Cardiac muscle cell (in vitro differentiated cells and primary cell): ENCODE results near the gene RAD23B. TPM values are rescaled to one million over a fixed set of nuclear protein-coding genes. Genes with fewer than 3 reads are reported as not detected.
"Not testable (repeated sequence)": the region's sequence is repeated elsewhere in the genome, so short reads cannot be mapped to it uniquely, and the experiment has no call there.

ENCODE experiments used
- DNase-seq, 2 donors: peaks; one replicate each; pipeline versions ENCODE4 v3.0.0 to v3.0.0-alpha.2; 2010 to 2017; ENCODE audit warnings: low read depth in 1 of 2, low spot score in 1 of 2
- H3K27ac ChIP-seq: fragments of 200-600 bp; sonication (generic); 2 replicates; pipeline ENCODE4 v1.5.1; 2016
- H3K27me3 ChIP-seq: fragments of 200-600 bp; sonication (generic); 2 replicates; pipeline ENCODE4 v1.6.0; 2016; ENCODE audit warnings: control low read depth
- H3K36me3 ChIP-seq: fragments of 200-600 bp; sonication (generic); 2 replicates; pipeline ENCODE4 v1.5.1; 2016; ENCODE audit warnings: control low read depth
- H3K4me1 ChIP-seq: fragments of 200-600 bp; sonication (generic); 2 replicates; pipeline ENCODE4 v1.8.1; 2017; ENCODE audit warnings: low read depth, mild to moderate bottlenecking, mixed run types
- H3K4me3 ChIP-seq: fragments of 200-600 bp; sonication (generic); 2 replicates; pipeline ENCODE4 v1.5.1; 2016; ENCODE audit warnings: mild to moderate bottlenecking
- H3K9me3 ChIP-seq: fragments of 200-600 bp; sonication (generic); 2 replicates; pipeline ENCODE4 v1.5.1; 2017; ENCODE audit warnings: low read depth, mild to moderate bottlenecking, control low read depth
- polyA plus RNA-seq: library from polyadenylated mRNA; unstranded; fragments of >200 nt; fragmentation: Nextera tagmentation; extraction: Ambion mirVana; gene quantifications from 2 replicates; pipeline ENCODE4 v1.2.1, GENCODE V29; 2016
- total RNA-seq: library from RNA; depleted of rRNA; stranded (reverse); fragments of >200 nt; gene quantifications from 2 replicates; pipeline ENCODE4 v1.2.3, GENCODE V29; 2016
- TF ChIP-seq, protein P1 (sequence below): IDR thresholded peaks from 2 replicates; pipeline ENCODE4 v1.5.1; 2012; ENCODE audit warnings: low read depth, mild to moderate bottlenecking, low read length

Gene RAD23B
- total and polyA plus RNA-seq, 2 experiments from 2014 or later: 11.7 to 88.5 TPM

DNA sequence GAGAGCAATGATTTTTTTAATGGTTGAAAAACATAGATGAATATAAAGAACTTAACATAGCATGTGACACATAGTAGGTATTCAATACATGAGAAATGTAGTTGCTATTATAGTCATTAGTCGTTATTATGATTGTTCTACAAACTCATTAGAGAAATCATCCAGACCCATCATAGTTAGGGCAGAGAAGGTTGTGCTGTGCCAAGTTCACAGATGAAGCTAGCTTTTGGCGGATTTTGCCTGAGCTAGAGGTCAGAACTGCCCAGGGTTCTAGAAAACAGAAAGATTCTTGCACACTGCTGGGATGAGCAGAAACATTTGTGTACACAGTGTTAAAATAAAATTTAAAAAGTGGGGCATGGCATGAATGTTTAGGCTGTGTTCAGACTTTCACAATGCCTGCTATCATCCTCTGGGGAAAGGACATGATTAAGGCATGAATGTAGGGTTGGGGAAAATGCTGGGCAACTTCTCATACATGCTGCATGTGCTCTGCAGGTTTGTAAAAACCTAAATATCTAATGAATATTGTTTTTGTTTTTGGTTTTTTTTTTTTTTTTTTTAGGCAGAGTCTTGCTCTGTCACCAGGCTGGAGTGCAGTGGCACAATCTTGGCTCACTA lies 33.3 kb upstream of the RAD23B start:
- no peaks in the 10 kb centered on the region for H3K36me3 ChIP-seq
- no peak overlapping the region for H3K27ac ChIP-seq
- TF ChIP-seq, protein P1, sequence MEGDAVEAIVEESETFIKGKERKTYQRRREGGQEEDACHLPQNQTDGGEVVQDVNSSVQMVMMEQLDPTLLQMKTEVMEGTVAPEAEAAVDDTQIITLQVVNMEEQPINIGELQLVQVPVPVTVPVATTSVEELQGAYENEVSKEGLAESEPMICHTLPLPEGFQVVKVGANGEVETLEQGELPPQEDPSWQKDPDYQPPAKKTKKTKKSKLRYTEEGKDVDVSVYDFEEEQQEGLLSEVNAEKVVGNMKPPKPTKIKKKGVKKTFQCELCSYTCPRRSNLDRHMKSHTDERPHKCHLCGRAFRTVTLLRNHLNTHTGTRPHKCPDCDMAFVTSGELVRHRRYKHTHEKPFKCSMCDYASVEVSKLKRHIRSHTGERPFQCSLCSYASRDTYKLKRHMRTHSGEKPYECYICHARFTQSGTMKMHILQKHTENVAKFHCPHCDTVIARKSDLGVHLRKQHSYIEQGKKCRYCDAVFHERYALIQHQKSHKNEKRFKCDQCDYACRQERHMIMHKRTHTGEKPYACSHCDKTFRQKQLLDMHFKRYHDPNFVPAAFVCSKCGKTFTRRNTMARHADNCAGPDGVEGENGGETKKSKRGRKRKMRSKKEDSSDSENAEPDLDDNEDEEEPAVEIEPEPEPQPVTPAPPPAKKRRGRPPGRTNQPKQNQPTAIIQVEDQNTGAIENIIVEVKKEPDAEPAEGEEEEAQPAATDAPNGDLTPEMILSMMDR: no peak
- H3K4me3 ChIP-seq: no peak overlapping the region
- DNase-seq: no peak
- no peaks in the 10 kb centered on the region for H3K9me3 ChIP-seq
- no peaks in the 10 kb centered on the region for H3K27me3 ChIP-seq
- peaks cover 4% of the 10 kb centered on the region for H3K4me1 ChIP-seq

DNA sequence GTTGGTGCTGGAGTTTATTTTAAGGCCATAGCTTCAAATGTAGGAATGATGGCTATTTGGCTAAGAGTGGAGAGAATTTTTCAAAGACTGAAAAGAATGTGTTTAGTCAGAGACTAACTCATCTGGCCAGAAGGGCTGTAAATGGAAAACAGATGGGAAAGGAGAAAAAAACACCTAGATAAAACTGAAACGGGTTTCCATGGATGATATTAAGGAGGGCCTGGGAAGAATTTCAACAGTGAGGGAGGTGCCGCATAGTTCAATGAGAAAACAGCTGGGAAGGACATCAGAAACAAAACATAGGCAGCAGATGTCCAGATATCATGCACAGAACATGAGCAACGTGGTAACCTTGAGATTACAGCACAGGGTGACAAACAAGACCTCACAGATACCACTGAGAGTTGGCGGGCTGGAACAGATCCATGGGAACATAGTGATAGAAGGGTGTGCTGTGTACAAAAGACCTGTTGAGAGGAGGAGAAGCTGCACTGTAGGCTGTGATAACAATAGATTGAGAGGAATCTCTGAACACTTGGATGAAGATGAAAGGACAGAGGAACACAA lies 31.2 kb upstream of the RAD23B start:
- TF ChIP-seq, protein P1: no peak
- H3K36me3 ChIP-seq: no peaks in the 10 kb centered on the region
- H3K27ac ChIP-seq: no peak overlapping the region
- DNase-seq: peak in 1 of 2 donors; percentile 86
- H3K4me1 ChIP-seq: peaks cover 4% of the 10 kb centered on the region
- H3K27me3 ChIP-seq: no peaks in the 10 kb centered on the region
- no peak overlapping the region for H3K4me3 ChIP-seq
- no peaks in the 10 kb centered on the region for H3K9me3 ChIP-seq

DNA sequence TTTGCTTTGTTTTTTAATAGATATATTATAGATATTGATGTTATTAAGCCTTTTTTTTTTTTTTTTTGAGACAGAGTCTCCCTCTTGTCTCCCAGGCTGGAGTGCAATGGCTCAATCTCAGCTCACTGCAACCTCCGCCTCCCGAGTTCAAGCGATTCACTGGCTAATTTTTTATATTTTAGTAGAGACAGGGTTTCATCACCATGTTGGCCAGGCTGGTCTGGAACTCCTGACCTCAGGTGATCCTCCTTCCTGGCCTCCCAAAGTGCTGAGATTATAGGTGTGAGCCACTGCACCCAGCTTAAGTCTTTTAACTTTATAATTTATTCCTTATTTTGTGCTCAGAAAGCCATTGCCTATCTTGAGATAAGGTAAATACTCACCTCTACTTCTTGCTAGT lies 24.2 kb upstream of the RAD23B start:
- Histone ChIP-seq H3K27me3 (no peaks in the 10 kb centered on the region), H3K4me1 (no peaks in the 10 kb centered on the region), H3K36me3 (no peaks in the 10 kb centered on the region), H3K27ac (no peak overlapping the region), H3K4me3 (no peak overlapping the region), H3K9me3 (no peaks in the 10 kb centered on the region)
- TF ChIP-seq, protein P1: no peak
- DNase-seq: no peak

- H3K4me3 ChIP-seq, H3K27me3 ChIP-seq, H3K9me3 ChIP-seq, DNase-seq, H3K36me3 ChIP-seq, H3K4me1 ChIP-seq, H3K27ac ChIP-seq: not testable (repeated sequence)
These were observed 23.2 kb upstream of the RAD23B start for GRCh38 chr9:107259751-107260313.

GRCh38 chr9:107260437-107261081 lies 22.5 kb upstream of the RAD23B start:
- TF ChIP-seq, protein P1: no peak
- H3K27ac ChIP-seq: no peak overlapping the region
- no peak overlapping the region for H3K4me3 ChIP-seq
- no peaks in the 10 kb centered on the region for H3K4me1 ChIP-seq
- no peaks in the 10 kb centered on the region for H3K36me3 ChIP-seq
- no peaks in the 10 kb centered on the region for H3K9me3 ChIP-seq
- no peaks in the 10 kb centered on the region for H3K27me3 ChIP-seq
- no peak for DNase-seq

GRCh38 chr9:107261106-107261505 lies 22.0 kb upstream of the RAD23B start:
- Histone ChIP-seq H3K36me3 (no peaks in the 10 kb centered on the region), H3K27me3 (no peaks in the 10 kb centered on the region), H3K4me1 (no peaks in the 10 kb centered on the region), H3K27ac (no peak overlapping the region), H3K9me3 (no peaks in the 10 kb centered on the region), H3K4me3 (no peak overlapping the region)
- TF ChIP-seq, protein P1: no peak
- no peak for DNase-seq
